ENCODE measurements around the gene PYDC1. TPM values are rescaled to one million over a fixed set of nuclear protein-coding genes. Genes with fewer than 3 reads are reported as not detected.

PYDC1 gene
- total and polyA plus RNA-seq, 10 of the 15 experiments (the other 5 are each of a cell fraction or from before 2014, with no cell fraction given) = not detected

- TF ChIP-seq BRCA1 (IDR thresholded peaks at IDR 0.05; ENCODE audit: low read depth, low read length) (peak; percentile 36; the same call in 1 of the 2 replicates), HDGF (IDR thresholded peaks at IDR 0.05) (no peak), FOS (IDR thresholded peaks at IDR 0.05; ENCODE audit: borderline replicate concordance, extremely low read depth, insufficient read length) (no peak), ZNF24 (IDR thresholded peaks at IDR 0.05) (no peak), BCL11A (IDR thresholded peaks at IDR 0.05; ENCODE audit: low read depth, low read length) (peak; percentile 82), BMI1 (IDR thresholded peaks at IDR 0.05; ENCODE audit: borderline replicate concordance) (no peak), SREBF2 (IDR thresholded peaks at IDR 0.05; ENCODE audit: low read length) (no peak), TARDBP (IDR thresholded peaks at IDR 0.05; ENCODE audit: borderline replicate concordance) (peak; percentile 59; the same call in 1 of the 2 replicates), ESRRA (IDR thresholded peaks at IDR 0.05; ENCODE audit: low read length) (peak; percentile 21; the same call in 1 of the 2 replicates), CEBPB (IDR thresholded peaks at IDR 0.05; ENCODE audit: borderline replicate concordance in 1 of 2, low read depth in 2 of 2, low read length in 2 of 2) (peak in 1 of 2 experiments; percentile 43; a peak in 1 of 4 replicates), PAX5 (IDR thresholded peaks at IDR 0.05; ENCODE audit: borderline replicate concordance, low read depth, low read length) (peak; percentile 98), NFXL1 (IDR thresholded peaks at IDR 0.05; ENCODE audit: borderline replicate concordance) (no peak), ZZZ3 (IDR thresholded peaks at IDR 0.05; ENCODE audit: control insufficient read depth, insufficient read length, low read depth) (no peak), JUNB (IDR thresholded peaks at IDR 0.05) (no peak), FOXK2 (IDR thresholded peaks at IDR 0.05) (peak; percentile 100), RELA (IDR thresholded peaks at IDR 0.05; ENCODE audit: borderline replicate concordance, partially characterized antibody) (peak; percentile 93), KDM1A (IDR thresholded peaks at IDR 0.05; ENCODE audit: borderline replicate concordance) (no peak), NRF1 (conservative IDR thresholded peaks at IDR 0.05; ENCODE audit: low read depth, low read length) (no peak), CBX5 (IDR thresholded peaks at IDR 0.05; ENCODE audit: low read depth) (peak; percentile 73), JUND (IDR thresholded peaks at IDR 0.05; ENCODE audit: low read depth, low read length) (peak; percentile 100)
- TF ChIP-seq, protein P1, sequence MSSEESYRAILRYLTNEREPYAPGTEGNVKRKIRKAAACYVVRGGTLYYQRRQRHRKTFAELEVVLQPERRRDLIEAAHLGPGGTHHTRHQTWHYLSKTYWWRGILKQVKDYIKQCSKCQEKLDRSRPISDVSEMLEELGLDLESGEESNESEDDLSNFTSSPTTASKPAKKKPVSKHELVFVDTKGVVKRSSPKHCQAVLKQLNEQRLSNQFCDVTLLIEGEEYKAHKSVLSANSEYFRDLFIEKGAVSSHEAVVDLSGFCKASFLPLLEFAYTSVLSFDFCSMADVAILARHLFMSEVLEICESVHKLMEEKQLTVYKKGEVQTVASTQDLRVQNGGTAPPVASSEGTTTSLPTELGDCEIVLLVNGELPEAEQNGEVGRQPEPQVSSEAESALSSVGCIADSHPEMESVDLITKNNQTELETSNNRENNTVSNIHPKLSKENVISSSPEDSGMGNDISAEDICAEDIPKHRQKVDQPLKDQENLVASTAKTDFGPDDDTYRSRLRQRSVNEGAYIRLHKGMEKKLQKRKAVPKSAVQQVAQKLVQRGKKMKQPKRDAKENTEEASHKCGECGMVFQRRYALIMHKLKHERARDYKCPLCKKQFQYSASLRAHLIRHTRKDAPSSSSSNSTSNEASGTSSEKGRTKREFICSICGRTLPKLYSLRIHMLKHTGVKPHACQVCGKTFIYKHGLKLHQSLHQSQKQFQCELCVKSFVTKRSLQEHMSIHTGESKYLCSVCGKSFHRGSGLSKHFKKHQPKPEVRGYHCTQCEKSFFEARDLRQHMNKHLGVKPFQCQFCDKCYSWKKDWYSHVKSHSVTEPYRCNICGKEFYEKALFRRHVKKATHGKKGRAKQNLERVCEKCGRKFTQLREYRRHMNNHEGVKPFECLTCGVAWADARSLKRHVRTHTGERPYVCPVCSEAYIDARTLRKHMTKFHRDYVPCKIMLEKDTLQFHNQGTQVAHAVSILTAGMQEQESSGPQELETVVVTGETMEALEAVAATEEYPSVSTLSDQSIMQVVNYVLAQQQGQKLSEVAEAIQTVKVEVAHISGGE (CRISPR knock-in tag; IDR thresholded peaks at IDR 0.05) = no peak
- TF ChIP-seq, protein P2, sequence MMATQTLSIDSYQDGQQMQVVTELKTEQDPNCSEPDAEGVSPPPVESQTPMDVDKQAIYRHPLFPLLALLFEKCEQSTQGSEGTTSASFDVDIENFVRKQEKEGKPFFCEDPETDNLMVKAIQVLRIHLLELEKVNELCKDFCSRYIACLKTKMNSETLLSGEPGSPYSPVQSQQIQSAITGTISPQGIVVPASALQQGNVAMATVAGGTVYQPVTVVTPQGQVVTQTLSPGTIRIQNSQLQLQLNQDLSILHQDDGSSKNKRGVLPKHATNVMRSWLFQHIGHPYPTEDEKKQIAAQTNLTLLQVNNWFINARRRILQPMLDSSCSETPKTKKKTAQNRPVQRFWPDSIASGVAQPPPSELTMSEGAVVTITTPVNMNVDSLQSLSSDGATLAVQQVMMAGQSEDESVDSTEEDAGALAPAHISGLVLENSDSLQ (IDR thresholded peaks at IDR 0.05) = no peak
- TF ChIP-seq, protein P3, sequence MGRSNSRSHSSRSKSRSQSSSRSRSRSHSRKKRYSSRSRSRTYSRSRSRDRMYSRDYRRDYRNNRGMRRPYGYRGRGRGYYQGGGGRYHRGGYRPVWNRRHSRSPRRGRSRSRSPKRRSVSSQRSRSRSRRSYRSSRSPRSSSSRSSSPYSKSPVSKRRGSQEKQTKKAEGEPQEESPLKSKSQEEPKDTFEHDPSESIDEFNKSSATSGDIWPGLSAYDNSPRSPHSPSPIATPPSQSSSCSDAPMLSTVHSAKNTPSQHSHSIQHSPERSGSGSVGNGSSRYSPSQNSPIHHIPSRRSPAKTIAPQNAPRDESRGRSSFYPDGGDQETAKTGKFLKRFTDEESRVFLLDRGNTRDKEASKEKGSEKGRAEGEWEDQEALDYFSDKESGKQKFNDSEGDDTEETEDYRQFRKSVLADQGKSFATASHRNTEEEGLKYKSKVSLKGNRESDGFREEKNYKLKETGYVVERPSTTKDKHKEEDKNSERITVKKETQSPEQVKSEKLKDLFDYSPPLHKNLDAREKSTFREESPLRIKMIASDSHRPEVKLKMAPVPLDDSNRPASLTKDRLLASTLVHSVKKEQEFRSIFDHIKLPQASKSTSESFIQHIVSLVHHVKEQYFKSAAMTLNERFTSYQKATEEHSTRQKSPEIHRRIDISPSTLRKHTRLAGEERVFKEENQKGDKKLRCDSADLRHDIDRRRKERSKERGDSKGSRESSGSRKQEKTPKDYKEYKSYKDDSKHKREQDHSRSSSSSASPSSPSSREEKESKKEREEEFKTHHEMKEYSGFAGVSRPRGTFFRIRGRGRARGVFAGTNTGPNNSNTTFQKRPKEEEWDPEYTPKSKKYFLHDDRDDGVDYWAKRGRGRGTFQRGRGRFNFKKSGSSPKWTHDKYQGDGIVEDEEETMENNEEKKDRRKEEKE (IDR thresholded peaks at IDR 0.05) = peak; percentile 99
- TF ChIP-seq, protein P4, sequence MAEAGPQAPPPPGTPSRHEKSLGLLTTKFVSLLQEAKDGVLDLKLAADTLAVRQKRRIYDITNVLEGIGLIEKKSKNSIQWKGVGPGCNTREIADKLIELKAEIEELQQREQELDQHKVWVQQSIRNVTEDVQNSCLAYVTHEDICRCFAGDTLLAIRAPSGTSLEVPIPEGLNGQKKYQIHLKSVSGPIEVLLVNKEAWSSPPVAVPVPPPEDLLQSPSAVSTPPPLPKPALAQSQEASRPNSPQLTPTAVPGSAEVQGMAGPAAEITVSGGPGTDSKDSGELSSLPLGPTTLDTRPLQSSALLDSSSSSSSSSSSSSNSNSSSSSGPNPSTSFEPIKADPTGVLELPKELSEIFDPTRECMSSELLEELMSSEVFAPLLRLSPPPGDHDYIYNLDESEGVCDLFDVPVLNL (IDR thresholded peaks at IDR 0.05; ENCODE audit: low read depth, low read length) = 0 out of 2 replicates have a peak, but pooled peaks have one; percentile 10
These were observed 37.0 kb downstream of the PYDC1 start, which contains the start of gene FUS (continued) for GRCh38 chr16:31179747-31180459.

All from GM12878 (cell line).